HTR-8/SVneo (cell line): ENCODE data around the gene ASB11.

ENCODE experiments used
- DNase-seq: peaks from one replicate; pipeline ENCODE4 v3.0.0; 2011; ENCODE audit warnings: low spot score, mixed read lengths; ENCODE audit not compliant: insufficient read length
- FAIRE-seq: peaks from 2 replicates; lab custom pipeline; 2011; peaks lifted over from hg19 to GRCh38; lab: Jason Lieb, UNC

ASB11 gene

DNA sequence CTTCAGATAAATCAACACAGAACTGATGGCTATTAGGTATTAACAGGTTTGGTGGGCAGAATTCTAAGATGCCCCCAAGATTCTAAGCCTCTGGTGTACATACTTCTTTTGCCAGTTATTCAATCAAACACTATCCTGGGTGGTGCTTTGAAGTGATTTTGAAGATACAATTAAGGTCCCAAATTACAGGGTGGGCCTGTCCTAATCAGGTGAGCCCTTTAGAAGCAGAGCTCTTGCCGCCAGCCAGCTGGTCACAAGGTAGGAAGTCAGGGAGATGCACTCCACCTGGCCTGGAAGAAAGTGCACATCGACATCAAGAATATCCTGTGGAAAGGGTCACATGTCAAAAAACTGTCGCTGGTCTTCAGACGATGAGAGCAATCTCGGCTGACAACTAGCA, 75.0 kb downstream of the ASB11 start:
- no peak for FAIRE-seq

DNA sequence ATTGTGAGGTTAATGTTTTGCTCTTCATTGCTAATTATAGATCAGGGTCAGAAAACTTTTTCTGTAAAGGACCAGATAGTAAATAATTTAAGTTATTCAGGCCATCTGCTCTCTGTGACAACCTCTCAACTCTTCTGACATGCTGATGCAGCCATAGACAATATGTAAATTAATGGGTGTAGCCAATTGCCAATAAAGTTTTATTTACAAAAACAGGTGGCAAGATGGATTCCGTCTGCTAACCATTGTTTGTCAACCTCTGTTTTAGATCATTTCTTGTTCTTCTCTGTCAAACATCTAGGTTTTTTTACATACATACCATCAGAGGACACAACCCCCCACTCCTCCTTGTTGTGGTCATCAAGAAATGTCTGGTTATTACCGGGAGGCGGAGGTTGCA, 79.3 kb downstream of the ASB11 start:
- DNase-seq (no peak), FAIRE-seq (no peak)

More for the DNA sequence above, 75.0 kb downstream of the ASB11 start:
- no peak for DNase-seq

DNA sequence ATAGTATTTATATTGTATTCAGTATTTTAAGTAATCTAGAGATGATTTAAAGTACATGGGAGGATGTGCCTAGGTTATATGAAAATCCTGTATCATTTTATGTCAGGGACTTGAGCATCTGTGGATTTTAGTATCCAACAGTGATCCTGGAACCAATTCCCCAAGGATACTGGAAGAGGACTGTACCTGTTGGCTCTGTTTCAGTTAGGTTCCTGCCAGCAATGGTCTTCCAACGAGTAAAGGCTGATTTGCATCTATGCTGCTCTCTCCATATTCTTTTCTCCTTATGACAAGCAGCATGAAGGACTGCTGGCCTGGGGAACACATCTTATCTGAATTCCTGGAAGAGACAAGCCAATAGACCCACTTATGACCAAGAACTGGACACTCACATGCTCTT, 80.4 kb downstream of the ASB11 start:
- DNase-seq (no peak), FAIRE-seq (no peak)

DNA sequence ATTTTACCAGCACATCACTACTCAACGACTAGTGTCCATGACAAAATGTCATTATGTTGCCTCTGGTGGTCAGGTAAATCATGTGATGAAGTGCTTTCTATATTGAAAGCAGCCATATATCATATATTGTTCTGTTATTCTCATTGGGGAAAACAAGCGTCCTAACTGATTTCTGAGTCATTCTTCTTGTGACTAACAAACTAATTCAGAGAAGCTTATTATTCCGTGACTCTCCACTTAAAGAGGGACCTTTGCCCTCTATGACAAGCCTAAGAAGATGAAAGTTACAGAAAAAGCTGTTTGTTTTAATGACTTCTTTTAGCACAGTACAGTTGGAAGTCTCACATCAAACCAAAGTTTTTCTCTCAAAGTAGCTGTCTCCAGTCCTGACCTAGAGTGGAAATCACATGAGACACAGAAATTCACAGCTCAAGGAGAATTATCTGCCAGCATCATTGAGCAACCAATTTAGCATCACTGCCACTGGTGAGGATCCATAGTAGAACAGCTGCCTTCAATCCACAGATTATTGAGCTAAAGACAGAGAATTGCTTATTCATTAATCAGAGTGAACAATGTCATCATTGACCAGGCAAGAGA, 81.9 kb downstream of the ASB11 start:
- no peak for DNase-seq
- no peak for FAIRE-seq
